Nucleus accumbens (tissue), 56 donors: ENCODE results near the gene KRTAP5-11.
"Not testable (repeated sequence)": the region's sequence is repeated elsewhere in the genome, so short reads cannot be mapped to it uniquely, and the experiment has no call there.

Experiments
- DNase-seq, 56 donors: peaks; one replicate each; lab custom pipeline; 2025; lab: John Stamatoyannopoulos, UW

The KRTAP5-11 gene

GRCh38 chr11:71534711-71535608 lies 47.7 kb downstream of the KRTAP5-11 start:
- not testable (repeated sequence) for DNase-seq

DNA sequence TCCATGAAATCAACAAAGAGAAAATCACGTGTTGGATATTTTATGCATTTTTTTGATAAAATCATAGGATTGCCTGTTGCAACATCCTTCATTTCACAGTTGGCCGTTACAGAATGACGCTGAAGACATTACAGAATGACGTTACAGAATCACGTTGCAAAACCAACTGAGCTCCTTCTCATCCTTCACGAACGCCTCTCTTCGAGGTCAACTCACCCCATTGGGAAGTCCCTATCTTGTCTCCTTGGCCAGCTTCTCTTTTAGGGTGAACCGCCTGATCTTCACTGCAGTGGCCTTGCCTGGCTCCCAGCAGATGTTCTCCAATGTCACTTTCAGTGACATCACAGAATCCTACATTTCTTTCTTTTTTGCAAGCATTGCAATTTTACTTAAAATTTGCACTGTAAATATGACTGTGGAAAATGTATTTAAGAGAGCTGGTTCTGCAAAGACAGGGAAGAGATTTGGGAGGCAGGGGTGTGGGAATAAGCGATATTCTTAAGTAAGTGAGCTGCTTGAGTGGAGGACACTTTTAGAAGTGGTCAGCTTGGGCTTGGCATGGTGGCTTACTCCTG lies 50.6 kb downstream of the KRTAP5-11 start:
- no peak for DNase-seq
